ENCODE results near the gene ZNF805. TPM values are rescaled to one million over a fixed set of nuclear protein-coding genes. Genes with fewer than 3 reads are reported as not detected.
"Not testable (repeated sequence)": the region's sequence is repeated elsewhere in the genome, so short reads cannot be mapped to it uniquely, and the experiment has no call there.

Gene ZNF805
- total RNA-seq, 1 experiment from 2014 or later, result 11.8 TPM

DNA sequence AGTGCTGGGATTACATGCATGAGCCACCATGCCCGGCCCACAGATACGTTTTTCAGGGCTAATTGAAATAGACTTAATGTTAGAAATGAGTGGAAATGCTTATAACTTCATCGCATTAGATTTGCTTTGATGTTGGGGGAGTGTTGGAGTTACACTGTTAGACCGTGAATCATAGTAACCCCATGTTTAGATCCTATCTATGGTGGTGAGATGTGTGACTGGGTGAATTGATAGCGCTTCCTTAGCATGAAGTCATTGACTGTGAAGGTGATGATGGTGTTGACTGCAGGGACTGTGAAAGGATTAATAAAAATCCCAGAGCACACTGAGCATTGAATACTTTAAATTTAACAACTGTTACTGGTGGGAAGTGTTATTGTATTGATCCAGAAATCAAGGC lies 47.4 kb upstream of the ZNF805 start:
- no TSS peak for BruUV-seq (replicated peaks)
- H3K4me1 Mint-ChIP-seq (ENCODE audit: insufficient read depth, unreplicated experiment), result peaks cover 22% of the 10 kb centered on the region
- H3K9me3 Mint-ChIP-seq (ENCODE audit: unreplicated experiment), result peaks cover 24% of the 10 kb centered on the region
- DNase-seq (ENCODE audit: unreplicated experiment), result no peak
- peak overlapping the region; percentile 35 for H3K27ac Mint-ChIP-seq (ENCODE audit: low read depth, unreplicated experiment)
- CTCF ChIA-PET, result no interaction called here
- peak overlapping the region; percentile 97 for H3K4me3 Mint-ChIP-seq (ENCODE audit: unreplicated experiment)
- intact Hi-C loops (cut with micrococcal nuclease), result no loop called here
- TF ChIP-seq, protein P1, sequence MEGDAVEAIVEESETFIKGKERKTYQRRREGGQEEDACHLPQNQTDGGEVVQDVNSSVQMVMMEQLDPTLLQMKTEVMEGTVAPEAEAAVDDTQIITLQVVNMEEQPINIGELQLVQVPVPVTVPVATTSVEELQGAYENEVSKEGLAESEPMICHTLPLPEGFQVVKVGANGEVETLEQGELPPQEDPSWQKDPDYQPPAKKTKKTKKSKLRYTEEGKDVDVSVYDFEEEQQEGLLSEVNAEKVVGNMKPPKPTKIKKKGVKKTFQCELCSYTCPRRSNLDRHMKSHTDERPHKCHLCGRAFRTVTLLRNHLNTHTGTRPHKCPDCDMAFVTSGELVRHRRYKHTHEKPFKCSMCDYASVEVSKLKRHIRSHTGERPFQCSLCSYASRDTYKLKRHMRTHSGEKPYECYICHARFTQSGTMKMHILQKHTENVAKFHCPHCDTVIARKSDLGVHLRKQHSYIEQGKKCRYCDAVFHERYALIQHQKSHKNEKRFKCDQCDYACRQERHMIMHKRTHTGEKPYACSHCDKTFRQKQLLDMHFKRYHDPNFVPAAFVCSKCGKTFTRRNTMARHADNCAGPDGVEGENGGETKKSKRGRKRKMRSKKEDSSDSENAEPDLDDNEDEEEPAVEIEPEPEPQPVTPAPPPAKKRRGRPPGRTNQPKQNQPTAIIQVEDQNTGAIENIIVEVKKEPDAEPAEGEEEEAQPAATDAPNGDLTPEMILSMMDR (IDR thresholded peaks at IDR 0.05; ENCODE audit: unreplicated experiment), result no peak
- H3K36me3 Mint-ChIP-seq (ENCODE audit: insufficient read depth, unreplicated experiment), result peaks cover 51% of the 10 kb centered on the region
- H3K27me3 Mint-ChIP-seq (ENCODE audit: insufficient read depth, unreplicated experiment), result no peaks in the 10 kb centered on the region
- POLR2A ChIA-PET, result interaction anchor here (0.6 to 2.5 kb wide), 5 partner anchors 7 to 790 kb away, joined by 3 to 15 read pairs (median 8); no protein-coding TSS in a partner anchor

DNA sequence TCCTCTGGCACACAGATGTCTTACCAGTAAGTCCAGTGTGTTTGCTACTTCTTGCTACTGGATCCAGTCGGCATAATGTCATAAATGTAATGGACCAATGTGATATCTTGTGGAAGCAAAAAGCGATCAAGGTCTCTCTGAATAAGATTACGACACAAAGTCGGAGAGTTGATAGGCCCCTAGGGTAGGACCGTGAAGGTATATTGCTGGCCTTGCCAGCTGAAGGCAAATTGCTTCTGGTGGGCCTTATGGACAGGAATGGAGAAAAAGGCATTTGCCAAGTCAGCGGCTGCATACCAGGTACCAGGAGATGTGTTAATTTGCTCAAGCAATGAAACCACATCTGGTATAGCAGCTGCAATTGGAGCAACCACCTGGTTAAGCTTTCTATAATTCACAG lies 42.6 kb upstream of the ZNF805 start:
- Mint-ChIP-seq H3K4me1 (ENCODE audit: insufficient read depth, unreplicated experiment) (peaks cover 16% of the 10 kb centered on the region), H3K36me3 (ENCODE audit: insufficient read depth, unreplicated experiment) (peaks cover 68% of the 10 kb centered on the region), H3K9me3 (ENCODE audit: unreplicated experiment) (peaks cover 14% of the 10 kb centered on the region)
- BruUV-seq (replicated peaks); DNase-seq (ENCODE audit: unreplicated experiment); intact Hi-C loops (cut with micrococcal nuclease); H3K27ac Mint-ChIP-seq (ENCODE audit: low read depth, unreplicated experiment); CTCF ChIA-PET; H3K4me3 Mint-ChIP-seq (ENCODE audit: unreplicated experiment); H3K27me3 Mint-ChIP-seq (ENCODE audit: insufficient read depth, unreplicated experiment); POLR2A ChIA-PET: not testable (repeated sequence)

DNA sequence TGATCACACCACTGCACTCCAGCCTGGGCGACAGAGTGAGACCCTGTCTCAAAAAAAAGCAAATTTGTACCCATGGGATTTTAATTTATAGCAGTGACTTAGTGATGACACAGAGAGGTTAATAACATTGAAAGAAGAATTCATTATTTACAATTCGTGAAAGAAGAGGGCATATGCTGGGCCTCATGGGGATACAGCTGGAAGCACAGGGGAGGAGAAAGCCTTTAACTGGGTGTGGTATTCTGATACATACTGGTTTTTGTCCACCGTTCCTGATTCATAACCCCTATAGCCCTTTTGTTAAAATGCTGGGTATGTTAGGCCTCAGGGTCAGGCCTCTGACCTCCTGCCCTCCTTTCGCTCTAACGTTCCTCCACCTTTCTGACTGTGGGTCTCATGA lies 38.3 kb upstream of the ZNF805 start:
- intact Hi-C loops (cut with micrococcal nuclease), result no loop called here
- no TSS peak for BruUV-seq (replicated peaks)
- no peaks in the 10 kb centered on the region for H3K9me3 Mint-ChIP-seq (ENCODE audit: unreplicated experiment)
- no peak for DNase-seq (ENCODE audit: unreplicated experiment)
- TF ChIP-seq, protein P1 (IDR thresholded peaks at IDR 0.05; ENCODE audit: unreplicated experiment), result no peak
- ChIA-PET POLR2A (interaction anchor here (0.6 to 1.5 kb wide), 3 partner anchors 8 to 1026 kb away, joined by 3 to 8 read pairs (median 3); partner anchors contain the start of gene ZNF264), CTCF (no interaction called here)
- peaks cover 5% of the 10 kb centered on the region for H3K4me1 Mint-ChIP-seq (ENCODE audit: insufficient read depth, unreplicated experiment)
- no peak overlapping the region for H3K27ac Mint-ChIP-seq (ENCODE audit: low read depth, unreplicated experiment)
- H3K36me3 Mint-ChIP-seq (ENCODE audit: insufficient read depth, unreplicated experiment), result peaks cover 70% of the 10 kb centered on the region
- H3K27me3 Mint-ChIP-seq (ENCODE audit: insufficient read depth, unreplicated experiment), result no peaks in the 10 kb centered on the region
- H3K4me3 Mint-ChIP-seq (ENCODE audit: unreplicated experiment), result no peak overlapping the region

DNA sequence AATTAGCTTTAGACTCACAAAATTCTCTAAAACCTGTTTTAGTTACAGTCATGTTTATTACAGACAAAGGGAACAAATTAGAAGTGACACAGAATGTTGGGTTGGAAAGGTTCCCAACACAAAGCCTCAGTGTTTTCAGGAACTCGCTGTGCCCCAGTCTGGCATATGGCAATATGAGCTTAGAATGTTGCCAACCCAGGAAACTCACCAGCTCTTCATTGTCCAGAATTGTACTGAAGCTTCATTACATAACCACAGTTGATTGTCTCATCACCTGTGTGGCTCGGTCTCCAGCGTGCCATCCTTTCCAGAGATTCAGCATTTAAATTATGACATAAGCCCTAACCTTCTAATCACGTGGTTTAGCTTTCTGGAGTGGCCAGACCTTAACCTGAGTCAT lies 30.1 kb upstream of the ZNF805 start:
- no peak overlapping the region for H3K4me3 Mint-ChIP-seq (ENCODE audit: unreplicated experiment)
- intact Hi-C loops (cut with micrococcal nuclease), result no loop called here
- H3K27ac Mint-ChIP-seq (ENCODE audit: low read depth, unreplicated experiment), result no peak overlapping the region
- H3K4me1 Mint-ChIP-seq (ENCODE audit: insufficient read depth, unreplicated experiment), result no peaks in the 10 kb centered on the region
- POLR2A ChIA-PET, result no interaction called here
- no peaks in the 10 kb centered on the region for H3K9me3 Mint-ChIP-seq (ENCODE audit: unreplicated experiment)
- CTCF ChIA-PET, result interaction anchor here (1.4 kb wide), 1 partner anchor 19 kb away, joined by 3 read pairs; the partner anchor contains the start of gene ZNF264
- H3K36me3 Mint-ChIP-seq (ENCODE audit: insufficient read depth, unreplicated experiment), result peaks cover 93% of the 10 kb centered on the region
- H3K27me3 Mint-ChIP-seq (ENCODE audit: insufficient read depth, unreplicated experiment), result no peaks in the 10 kb centered on the region
- TF ChIP-seq, protein P1 (IDR thresholded peaks at IDR 0.05; ENCODE audit: unreplicated experiment), result no peak
- no TSS peak for BruUV-seq (replicated peaks)
- DNase-seq (ENCODE audit: unreplicated experiment), result no peak

DNA sequence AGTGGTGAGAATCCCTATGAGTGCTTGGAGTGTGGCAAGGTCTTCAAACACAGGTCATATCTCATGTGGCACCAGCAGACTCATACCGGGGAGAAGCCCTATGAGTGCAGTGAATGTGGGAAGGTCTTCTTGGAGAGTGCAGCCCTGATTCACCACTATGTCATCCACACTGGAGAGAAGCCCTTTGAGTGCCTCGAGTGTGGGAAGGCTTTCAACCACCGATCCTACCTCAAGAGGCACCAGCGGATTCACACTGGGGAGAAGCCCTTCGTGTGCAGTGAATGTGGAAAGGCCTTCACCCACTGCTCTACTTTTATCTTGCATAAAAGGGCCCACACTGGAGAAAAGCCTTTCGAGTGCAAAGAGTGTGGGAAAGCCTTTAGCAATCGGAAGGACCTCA lies 28.3 kb upstream of the ZNF805 start:
- H3K4me3 Mint-ChIP-seq (ENCODE audit: unreplicated experiment), result no peak overlapping the region
- H3K27ac Mint-ChIP-seq (ENCODE audit: low read depth, unreplicated experiment), result no peak overlapping the region
- no TSS peak for BruUV-seq (replicated peaks)
- H3K4me1 Mint-ChIP-seq (ENCODE audit: insufficient read depth, unreplicated experiment), result no peaks in the 10 kb centered on the region
- no peaks in the 10 kb centered on the region for H3K27me3 Mint-ChIP-seq (ENCODE audit: insufficient read depth, unreplicated experiment)
- TF ChIP-seq, protein P1 (IDR thresholded peaks at IDR 0.05; ENCODE audit: unreplicated experiment), result no peak
- no peaks in the 10 kb centered on the region for H3K9me3 Mint-ChIP-seq (ENCODE audit: unreplicated experiment)
- peaks cover 89% of the 10 kb centered on the region for H3K36me3 Mint-ChIP-seq (ENCODE audit: insufficient read depth, unreplicated experiment)
- POLR2A ChIA-PET, result no interaction called here
- intact Hi-C loops (cut with micrococcal nuclease), result no loop called here
- no peak for DNase-seq (ENCODE audit: unreplicated experiment)
- CTCF ChIA-PET, result no interaction called here

Measured in MCF 10A (cell line).